Measurements from ENCODE around the gene SLC7A8.
"Not testable (repeated sequence)": the region's sequence is repeated elsewhere in the genome, so short reads cannot be mapped to it uniquely, and the experiment has no call there.

SLC7A8 gene

DNA sequence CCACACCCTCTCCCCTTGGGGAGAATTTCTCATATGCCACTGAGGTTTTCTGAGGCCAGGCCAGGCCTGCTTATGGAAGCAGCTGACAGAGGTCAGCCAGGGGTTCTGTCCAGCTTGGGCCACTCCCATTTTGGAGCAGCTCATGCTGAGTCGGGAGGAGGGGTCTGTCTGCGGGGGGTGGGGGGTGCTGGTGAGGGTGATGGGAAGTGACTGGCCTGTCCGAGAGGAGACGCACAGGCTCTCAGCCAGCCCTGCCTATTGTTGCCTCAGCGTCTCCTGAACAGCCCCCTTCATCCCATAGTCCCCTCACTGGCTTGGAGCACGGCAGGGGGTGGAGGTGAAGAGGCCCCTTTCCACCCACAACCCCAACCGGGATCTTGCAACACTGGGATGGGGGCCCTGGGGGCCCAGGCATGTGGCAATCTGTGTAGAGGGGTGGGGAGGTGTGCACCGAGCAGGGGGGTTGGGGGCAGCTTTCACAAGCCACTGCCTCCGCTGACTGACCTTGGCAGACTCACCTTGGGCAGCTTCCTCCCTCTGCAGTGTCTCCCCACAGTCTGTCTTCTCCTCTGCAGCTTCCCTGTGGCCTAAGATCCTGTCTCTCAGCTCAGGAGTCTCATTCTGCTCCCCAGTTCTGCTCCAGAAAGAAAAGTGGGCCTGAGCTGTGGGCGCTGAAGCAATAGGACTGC is 69.9 kb downstream of the SLC7A8 start:
- no peak for DNase-seq (ENCODE audit: low read depth)

DNA sequence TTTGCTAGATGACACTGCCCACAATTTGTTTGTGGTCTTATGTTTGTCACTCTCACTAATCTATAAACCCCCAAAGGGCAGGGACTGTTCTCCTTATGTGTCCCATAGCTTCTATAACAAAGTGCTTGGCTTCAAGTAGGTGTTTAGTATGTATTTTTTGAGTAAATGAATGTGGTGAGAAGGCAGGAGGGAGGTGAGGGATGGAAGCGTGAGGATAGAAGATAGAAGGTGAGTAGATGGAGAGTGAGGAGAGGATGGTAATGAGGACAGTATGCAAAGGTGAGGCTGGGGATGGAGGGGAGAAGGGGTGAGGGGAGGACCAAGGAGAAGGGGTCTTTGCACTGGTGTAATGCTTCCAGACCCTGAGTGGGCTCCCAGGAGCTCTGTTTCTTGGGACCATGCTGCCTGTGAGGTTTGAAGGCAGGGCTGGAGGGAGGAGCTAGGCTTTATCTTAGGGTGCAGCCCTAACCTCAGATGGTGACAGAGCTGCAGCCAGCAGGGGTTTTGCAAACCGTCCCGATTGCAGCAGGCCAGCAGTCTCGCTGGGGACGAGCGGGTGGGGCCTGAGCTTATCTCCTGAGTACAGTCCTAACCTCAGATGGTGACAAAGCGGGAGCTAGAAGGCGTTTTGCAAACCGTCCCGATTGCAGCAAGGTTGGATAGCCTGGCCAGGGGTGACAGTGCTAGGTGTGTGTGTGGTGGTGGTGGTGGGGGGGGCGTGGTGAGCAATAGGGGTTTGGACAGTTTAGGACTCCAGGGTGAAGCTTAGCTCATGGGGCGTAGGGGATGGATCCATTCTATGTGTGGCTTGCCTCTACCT is 70.9 kb downstream of the SLC7A8 start:
- DNase-seq (ENCODE audit: low read depth), result no peak

DNA sequence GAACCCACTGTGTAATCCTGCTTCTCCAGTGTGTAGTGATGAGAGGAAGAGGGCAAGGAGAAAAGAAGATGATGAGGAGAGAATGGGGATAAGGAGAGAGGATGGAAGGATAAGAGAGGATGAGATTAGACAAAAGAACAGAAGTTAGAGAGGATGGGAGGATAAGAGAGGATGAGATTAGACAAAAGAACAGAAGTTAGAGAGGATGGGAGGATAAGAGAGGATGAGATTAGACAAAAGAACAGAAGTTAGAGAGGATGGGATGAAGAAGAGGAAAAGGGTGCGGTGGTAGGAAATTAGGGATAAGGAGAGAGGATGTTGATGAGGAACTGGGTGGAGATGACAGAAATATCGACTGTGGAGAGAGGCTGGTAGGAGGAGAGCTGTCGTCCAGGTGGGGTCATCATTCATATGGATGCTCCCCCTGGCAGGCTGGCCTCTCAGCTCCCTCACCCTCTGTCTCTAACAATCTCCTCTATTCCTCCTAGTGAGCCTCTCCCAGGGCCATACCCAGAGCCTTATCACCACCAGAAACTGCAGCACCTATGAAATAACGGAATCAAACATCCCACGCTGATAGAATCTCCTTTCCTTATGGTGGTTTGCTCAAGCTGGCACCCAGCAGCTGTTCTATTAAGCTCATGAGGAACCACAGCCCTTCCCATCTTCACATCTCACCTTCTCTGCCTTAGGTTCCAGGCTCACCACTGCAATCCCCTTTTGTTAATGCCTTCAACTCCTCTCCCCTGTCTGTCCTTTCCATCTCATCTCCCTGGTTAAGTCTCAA is 72.7 kb downstream of the SLC7A8 start:
- no peak for DNase-seq (ENCODE audit: low read depth)

DNA sequence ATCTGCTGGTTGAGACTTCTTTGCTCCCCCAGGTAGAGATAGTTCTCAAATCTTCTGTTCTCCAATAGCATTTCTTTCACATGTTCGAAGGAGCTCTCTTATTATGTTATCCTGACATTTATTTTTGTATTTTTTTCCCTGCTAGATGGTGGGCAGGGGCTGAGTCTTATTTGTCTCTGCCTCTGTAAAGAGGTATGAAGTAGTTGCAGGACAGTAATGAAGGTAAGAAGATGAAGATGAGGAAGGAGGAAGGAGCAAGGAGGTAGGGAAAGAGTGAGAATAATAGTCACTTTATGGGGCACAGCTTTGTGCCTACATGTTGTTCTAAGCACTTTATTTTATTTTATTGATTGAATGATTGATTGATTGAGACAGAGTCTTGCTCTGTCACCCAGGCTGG is 73.7 kb downstream of the SLC7A8 start:
- DNase-seq (ENCODE audit: low read depth), result no peak

DNA sequence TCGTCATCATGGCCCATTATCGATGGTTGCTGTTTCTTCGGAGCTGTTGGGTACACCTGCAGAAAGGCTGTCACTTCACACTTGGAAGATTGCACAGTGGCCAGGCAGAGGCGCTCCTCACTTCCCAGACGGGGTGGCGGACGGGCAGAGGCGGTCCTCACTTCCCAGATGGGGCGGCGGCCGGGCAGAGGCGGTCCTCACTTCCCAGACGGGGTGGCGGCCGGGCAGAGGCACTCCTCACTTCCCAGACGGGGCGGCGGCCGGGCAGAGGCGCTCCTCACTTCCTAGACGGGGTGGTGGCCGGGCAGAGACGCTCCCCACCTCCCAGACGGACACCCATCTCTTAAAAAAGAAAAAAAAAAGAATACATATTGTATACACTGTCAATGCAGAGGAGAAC is 75.3 kb downstream of the SLC7A8 start:
- not testable (repeated sequence) for DNase-seq (ENCODE audit: low read depth)

DNA sequence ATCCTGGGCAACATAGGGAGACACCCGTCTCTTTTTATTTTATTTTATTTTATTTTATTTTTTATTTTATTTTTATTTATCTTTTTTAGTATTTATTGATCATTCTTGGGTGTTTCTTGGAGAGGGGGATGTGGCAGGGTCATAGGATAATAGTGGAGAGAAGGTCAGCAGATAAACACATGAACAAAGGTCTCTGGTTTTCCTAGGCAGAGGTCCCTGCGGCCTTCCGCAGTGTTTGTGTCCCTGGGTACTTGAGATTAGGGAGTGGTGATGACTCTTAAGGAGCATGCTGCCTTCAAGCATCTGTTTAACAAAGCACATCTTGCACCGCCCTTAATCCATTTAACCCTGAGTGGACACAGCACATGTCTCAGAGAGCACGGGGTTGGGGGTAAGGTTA is 75.8 kb downstream of the SLC7A8 start:
- not testable (repeated sequence) for DNase-seq (ENCODE audit: low read depth)

DNA sequence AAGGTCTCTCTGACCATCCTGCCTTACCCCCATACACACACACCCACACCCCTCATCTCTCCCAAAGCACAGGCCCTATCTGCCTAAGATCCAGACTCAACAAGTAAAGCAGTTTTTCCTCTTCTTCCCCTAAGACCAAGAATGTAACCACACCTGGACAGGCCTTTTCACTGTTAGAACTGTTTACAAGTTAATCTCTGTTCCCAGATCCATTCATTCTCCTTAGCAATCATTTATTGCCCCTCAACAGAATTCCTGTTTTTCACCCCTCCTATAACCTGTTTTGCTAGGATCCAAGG is 76.8 kb downstream of the SLC7A8 start:
- DNase-seq (ENCODE audit: low read depth), result no peak

DNA sequence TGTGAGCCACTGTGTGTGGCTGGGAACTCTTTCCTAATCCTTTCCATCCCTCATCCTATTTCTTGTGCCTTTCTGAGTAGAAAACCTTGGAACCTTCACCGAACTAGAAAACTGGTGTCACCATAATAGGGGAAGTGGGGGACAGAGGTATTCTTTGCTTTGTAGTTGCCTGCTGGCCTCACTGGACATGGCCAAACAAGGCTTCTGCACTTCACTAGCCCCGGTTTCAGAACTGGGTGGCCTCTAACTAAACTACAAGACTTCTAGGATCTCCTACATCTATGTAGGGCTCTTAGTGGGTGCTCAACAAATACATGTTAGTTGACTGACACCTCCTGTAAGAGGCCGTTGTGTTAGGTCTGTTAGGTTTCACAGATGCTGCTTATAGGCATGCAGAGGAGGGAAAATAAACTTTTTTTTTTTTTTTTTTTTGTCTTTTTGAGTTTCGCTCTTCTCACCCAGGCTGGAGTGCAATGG is 78.1 kb downstream of the SLC7A8 start:
- DNase-seq (ENCODE audit: low read depth), result no peak

DNA sequence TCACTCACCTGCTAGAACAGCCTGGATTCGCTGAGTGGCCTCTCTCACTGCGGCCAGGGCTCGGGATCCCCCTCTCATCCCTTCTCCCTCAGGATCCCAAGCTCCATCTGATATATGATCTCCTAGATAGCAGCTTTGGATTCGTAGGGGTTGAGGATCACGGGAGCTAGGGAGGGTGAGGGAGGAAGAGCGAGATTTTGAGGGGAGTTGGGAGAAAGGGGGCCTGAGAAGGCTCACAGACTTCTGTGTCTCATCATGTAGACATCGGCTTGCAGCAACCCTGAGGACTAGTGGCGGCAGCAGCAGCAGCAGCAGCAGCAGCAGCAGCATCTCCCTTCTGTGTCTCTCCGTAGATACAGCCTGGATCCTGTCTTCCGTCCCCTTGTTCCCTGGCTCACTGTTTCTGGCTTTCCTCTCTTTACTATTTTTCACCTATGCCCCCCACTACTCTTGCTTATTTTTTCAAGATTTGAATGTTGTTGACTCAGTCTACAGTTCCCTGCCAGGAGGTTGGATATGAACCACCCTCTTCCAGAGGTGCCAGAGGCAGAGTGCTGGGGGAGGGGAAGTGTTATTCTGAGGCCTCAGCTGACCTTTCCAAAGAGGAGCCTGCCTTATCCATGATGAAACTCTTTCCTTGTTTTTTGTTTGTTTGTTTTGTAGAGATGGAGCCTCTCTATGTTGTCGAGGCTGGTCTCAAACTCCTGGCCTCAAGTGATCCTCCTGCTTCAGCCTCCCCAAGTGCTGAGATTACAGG is 78.7 kb downstream of the SLC7A8 start, which contains the start of gene CIROP:
TSS of gene CIROP (minus strand) at position 399 of the 757 bp plus-strand sequence. CDS start at position 330, 69 bp downstream.
- no peak for DNase-seq (ENCODE audit: low read depth)

DNA sequence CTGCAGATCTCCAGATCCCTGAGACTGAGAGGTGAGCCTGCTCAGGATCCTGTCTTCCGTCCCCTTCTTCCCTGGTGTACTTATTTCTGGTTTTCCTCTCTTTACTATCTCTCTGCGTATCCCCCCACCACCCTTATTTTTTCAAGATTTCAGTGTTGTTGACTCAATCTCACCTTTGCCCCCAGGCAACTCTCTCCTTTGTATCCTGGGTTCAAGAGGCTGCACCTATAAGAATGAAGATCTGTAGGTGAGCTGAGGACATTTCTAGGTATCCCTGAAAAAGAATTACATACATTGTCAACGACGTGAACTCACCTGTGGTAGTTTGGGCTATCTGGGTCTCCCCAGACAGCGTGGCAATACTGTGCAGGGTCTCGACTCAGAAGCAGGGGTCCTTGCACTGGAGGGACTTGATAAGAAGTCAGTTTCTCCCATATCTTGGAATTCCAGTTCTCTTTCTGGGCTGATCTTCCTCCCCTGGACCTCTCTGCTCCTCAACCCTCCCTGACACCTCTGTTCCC is 79.3 kb downstream of the SLC7A8 start:
- no peak for DNase-seq (ENCODE audit: low read depth)

DNA sequence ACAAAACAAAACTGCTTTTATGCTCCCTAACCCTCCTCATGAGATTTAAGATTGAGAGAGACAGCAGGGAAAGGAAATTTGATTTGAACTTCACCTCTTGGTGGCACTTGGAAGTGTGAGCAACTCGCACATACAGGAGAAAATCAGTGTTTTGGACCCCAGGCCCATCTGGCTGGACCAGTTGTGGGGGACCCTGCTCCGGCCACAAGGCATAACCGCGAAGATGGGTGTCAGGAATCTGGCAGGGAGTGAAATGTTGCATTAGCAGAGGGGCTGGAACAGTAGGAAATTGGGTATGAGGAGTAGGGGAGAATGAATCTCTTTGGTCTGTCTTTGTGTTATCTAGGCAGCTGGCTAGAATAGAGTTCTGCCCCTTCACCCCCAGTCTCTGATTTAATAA is 79.9 kb downstream of the SLC7A8 start:
- DNase-seq (ENCODE audit: low read depth), result no peak

DNA sequence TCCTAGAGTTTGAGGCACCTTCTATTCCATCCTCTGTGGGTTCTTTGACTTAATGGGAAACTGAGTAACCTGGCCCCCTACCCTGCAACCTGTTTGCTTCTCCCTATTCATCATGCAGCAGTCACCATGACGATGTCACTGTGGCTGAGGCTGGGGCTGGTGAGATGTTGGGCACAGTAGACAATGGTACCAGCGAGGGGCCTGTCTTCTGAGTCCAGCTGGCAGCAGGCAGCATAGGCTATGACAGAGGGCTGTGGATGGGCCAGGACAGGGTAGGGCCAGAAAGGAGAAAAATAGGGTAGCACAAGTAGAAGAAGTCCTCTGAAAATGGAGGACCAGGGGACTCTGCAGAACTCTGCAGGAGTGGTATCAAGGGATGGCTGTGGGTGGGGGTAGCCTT is 80.7 kb downstream of the SLC7A8 start:
- no peak for DNase-seq (ENCODE audit: low read depth)

DNA sequence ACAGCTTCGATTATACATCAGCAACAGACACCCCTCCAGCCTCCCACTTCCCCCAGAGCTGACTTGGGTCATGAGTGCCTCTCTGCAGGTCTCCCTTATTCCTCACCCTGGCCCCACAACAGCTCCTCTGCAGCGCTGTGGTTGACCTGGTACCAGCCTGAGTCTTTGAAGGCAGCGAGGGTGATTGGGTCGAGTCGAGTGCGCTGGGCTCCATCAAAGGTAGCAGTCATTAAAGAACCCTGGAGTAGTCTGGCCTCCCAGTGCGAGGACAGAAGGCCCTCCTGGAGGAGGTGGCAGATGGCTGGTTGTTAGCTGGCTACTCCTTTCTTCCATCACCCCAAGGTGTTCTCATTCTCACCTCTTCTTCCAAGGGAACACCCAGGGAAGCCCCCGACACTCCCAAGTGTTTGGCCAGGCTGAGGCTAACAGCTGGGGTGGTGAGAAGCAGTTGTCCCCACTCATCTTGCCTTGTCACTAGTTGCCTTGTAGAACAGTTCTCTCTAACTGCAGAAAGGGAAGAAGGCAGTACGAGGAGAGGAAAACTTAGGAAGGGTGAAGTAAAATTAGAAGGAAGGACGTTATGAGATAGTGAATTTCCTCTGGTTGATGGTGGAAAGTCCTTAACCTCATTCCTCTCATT is 81.4 kb downstream of the SLC7A8 start:
- DNase-seq (ENCODE audit: low read depth), result no peak

DNA sequence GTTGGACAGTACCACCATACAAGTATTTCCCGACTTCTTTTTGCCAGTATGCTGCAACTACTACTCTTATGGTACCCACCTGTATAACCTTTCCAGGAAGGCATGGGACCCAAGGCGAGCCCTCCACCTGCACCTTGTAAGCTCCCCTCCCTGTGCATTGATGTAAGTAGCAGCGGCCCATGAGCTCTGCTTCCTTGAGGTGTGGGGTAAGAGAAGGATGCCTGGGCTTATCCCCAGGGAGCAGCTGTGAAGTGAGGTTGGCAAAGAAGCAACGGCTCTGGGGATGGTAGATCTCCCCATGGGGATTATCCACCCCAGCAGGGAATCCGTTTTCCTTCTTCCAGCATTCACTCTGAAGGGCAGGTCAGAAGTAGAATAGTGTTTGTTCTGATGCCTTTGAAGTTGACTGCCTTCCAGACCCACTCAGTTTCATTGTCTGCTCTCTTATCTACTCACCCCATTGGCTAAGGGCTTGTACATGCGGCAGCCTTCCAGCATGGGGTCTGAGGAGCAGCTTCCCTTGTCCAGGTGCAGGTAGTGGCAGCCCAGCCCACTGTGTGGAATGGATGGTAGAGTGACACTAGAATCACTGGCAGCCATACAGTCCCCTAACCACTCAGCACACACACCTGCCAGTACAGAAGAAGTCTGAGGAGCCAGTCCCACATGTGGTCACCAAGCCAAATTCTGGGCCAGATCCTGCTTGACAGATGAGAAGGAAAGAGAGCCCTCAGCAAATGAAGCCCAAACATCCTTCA is 82.1 kb downstream of the SLC7A8 start:
- no peak for DNase-seq (ENCODE audit: low read depth)

DNA sequence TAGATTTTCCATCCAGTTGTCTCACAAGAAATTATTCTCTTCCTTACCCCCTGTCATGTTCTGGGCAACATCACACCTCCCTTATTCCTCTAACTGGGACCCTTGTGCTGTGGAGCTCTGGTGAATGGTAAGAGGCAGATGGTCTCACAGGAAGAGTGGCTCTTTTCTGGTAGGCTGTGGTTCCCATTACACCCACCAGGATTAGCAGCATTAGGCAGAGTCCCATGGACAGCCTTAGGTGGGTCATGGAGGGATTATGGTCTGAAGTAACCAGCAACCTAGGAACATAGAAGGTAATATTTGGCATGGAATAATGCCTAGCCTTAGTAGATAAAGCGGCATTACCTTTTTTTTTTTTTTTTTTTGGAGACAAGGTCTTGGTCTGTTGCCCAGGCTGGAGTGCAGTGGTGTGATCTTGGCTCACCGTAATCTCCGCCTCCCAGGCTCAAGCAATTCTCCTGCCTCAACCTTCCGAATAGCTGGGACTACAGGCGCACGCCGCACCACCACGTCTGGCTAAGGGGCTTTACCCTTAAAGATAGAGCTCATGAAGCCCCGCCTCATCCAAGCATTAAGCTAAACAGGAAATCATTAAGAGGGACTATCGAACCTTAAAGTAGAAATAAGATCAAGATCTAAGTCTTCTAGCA is 84.1 kb downstream of the SLC7A8 start:
- no peak for DNase-seq (ENCODE audit: low read depth)

DNA sequence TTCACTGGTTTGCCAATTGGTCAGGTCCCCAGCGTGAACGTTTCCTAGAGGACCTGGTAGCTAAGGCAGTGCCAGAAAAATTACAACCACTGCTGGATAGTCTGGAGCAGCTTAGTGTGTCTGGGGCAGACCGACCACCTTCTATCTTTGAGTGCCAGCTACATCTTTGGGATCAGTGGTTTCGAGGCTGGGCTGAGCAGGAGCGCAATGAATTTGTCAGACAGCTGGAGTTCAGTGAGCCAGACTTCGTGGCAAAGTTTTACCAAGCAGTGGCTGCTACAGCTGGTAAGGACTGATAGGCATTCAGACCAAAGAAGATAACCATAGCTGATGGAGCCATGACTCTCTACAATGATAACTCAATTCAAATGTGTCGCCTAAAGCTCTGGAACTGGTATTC is 85.7 kb downstream of the SLC7A8 start:
- DNase-seq (ENCODE audit: low read depth), result no peak

DNA sequence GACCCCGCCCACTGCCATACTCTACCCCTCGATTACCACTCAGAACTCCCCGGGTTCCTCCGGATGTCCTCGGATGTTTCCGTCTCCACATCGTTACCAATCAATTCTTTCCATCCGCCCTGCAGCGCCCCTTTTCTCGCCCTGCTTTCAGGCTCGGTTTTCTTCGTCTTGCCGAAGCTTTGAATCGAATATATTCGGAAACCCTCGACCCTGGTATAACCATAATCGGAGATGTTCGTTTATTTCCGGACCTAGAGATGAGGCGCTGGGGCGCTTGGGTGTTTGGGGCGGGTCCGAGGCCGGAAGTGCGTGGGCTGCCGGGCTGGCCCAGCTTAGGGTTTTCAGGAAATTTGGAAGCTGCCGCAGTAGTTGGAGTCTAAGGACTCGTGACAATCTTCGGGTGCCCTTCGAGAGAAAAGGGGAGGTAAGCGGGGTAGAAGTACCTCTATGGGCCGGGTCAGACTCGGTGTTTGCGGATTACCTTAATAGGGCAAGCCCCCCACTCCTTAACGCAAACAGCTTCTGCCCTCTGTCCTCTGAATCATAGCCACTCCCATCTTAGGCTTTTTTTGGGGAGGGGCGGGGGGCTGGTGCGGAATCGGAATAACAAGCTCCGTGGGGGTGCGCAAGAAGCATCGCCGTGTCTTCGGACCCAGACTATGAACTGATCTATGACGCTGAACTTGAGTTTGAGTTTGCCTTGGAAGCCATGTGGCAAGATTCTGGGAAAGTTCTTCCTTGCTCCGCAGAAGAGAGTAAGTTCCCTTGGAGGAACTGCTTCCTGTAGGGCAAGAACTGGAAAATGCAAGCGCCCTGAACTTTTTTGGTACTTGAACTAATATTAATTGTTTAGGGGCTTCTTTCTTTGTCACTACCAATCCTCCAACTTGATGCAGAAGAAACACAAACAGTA is 88.0 kb downstream of the SLC7A8 start, which contains the start of gene C14orf119:
TSS of gene C14orf119 (plus strand) at position 310 of the 913 bp plus-strand sequence. CDS start 2,154 bp downstream, outside the sequence.
- DNase-seq (ENCODE audit: low read depth), result peak; percentile 99

DNA sequence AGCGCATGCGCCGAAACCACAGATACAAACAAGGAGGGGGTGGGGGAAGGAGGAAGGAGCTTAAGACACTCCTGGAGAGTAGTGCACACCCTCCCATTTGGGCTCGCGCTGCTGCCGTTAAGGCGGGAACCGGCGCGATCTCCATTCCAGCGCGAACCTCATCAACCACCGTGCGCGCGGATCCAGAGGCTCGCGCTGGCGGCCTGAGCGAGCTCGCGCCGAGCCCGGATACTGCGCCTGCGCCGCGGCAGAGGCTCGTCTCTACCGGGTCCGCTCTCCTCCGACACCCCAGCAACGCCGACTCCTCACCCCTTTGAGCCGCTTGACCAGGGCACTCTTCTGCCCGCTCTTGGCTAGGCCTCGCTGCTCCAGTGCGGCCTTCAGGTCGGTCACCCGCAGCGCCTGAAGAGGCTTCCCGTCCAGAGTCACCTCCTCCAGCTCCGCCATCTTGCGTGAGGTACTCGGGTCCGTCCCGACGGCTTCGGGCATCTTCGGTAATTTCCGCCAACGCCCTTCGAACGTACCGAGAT is 88.7 kb downstream of the SLC7A8 start, which contains the start of gene ACIN1:
TSS of gene ACIN1 (minus strand) at position 471 of the 530 bp plus-strand sequence. CDS start at position 447, 24 bp downstream.
- peak; percentile 58 for DNase-seq (ENCODE audit: low read depth)

All from activated gamma-delta T cell treated with anti-CD3 and anti-CD28 coated beads, Interleukin-2, amount 50 U/mL, for 16 hours (primary cell).